HepG2 (cell line): ENCODE measurements around the gene SYNPR. TPM values are rescaled to one million over a fixed set of nuclear protein-coding genes. Genes with fewer than 3 reads are reported as not detected.

Experiments used
- ATAC-seq: fragments of 200-7000 bp; cut with Tn5 transposase; 3 replicates; pipeline ENCODE4 v1.9.1; 2020; ENCODE audit warnings: mild to moderate bottlenecking, moderate library complexity
- BruUV-seq: library from RNA; stranded (reverse); fragments of 400-500 nt; replicated peaks from 2 replicates; lab custom pipeline; 2021; lab: Mats Ljungman, UMichigan
- CTCF ChIA-PET: fragments of 300-600 bp; formaldehyde crosslinking; extraction: SDS; loops from one replicate; lab custom pipeline; 2021; ENCODE audit warnings: low total read pairs, inconsistent platforms, low intra/inter-chr PET ratio; lab: Yijun Ruan, JAX
- POLR2A ChIA-PET: fragments of 350-600 bp; sonication (Branson Sonifier 250); formaldehyde crosslinking; loops from one replicate; lab custom pipeline; 2020; ENCODE audit warnings: antibody characterized with exemption, inconsistent platforms; lab: Yijun Ruan, JAX
- DNase-seq: peaks from one replicate; pipeline ENCODE4 v3.0.0-alpha.2; 2015; ENCODE audit warnings: low spot score
- FAIRE-seq: peaks from 3 replicates; lab custom pipeline; 2011; peaks lifted over from hg19 to GRCh38; lab: Jason Lieb, UNC
- H2AFZ ChIP-seq: one replicate; pipeline ENCODE4 v1.6.1; 2011; ENCODE audit warnings: low read length, inconsistent platforms
- H3K27ac ChIP-seq: fragments of 300-600 bp; 3 replicates; pipeline ENCODE4 v1.8.0; 2011; ENCODE audit warnings: mixed run types, mild to moderate bottlenecking, mixed read lengths, low read length, inconsistent platforms; ENCODE audit not compliant: insufficient read depth; ENCODE audit errors: extremely low read length
- H3K27me3 ChIP-seq, 2 experiments: fragments of 200-600 bp in 1 of 2; 2 replicates in 1 of 2; 3 replicates in 1 of 2; pipeline versions ENCODE4 v1.6.0 to v1.8.0; 2011; ENCODE audit warnings: low read length in 2 of 2, mild to moderate bottlenecking in 2 of 2, moderate library complexity in 2 of 2, inconsistent platforms in 1 of 2; ENCODE audit not compliant: insufficient read depth in 2 of 2, control insufficient read depth in 1 of 2
- H3K36me3 ChIP-seq, 2 experiments: fragments of 200-600 bp in 1 of 2; replicated peaks in 1 of 2; 2 replicates in 1 of 2; 3 replicates in 1 of 2; pipeline versions ENCODE4 v1.5.1 to v1.8.0; 2011; ENCODE audit warnings: low read length in 2 of 2, inconsistent platforms in 1 of 2; ENCODE audit not compliant: insufficient read depth in 2 of 2, control insufficient read depth in 1 of 2
- H3K4me1 ChIP-seq: 2 replicates; pipeline ENCODE4 v1.5.1; 2012; ENCODE audit warnings: low read length, inconsistent platforms; ENCODE audit not compliant: insufficient read depth
- H3K4me2 ChIP-seq: 2 replicates; pipeline ENCODE4 v1.6.0; 2011; ENCODE audit warnings: low read depth, low read length, inconsistent platforms
- H3K4me3 ChIP-seq, 3 experiments: fragments of 200-600 bp in 1 of 3; sonication (generic), shearing (Covaris generic) in 1 of 3; replicated peaks in 1 of 3; 2 replicates each; pipeline ENCODE4 v1.5.1; 2011 to 2016; ENCODE audit warnings: low read length in 3 of 3, inconsistent platforms in 2 of 3, low read depth in 2 of 3, mild to moderate bottlenecking in 2 of 3, control low read depth in 1 of 3, mixed read lengths in 1 of 3; ENCODE audit not compliant: insufficient read depth in 1 of 3
- H3K79me2 ChIP-seq: one replicate; pipeline ENCODE4 v1.6.1; 2011; ENCODE audit warnings: low read length, inconsistent platforms; ENCODE audit not compliant: insufficient read depth
- H3K9ac ChIP-seq: 2 replicates; pipeline ENCODE4 v1.6.0; 2011; ENCODE audit warnings: mild to moderate bottlenecking, low read depth, low read length, inconsistent platforms; ENCODE audit not compliant: insufficient read depth
- H3K9me3 ChIP-seq: 2 replicates; pipeline ENCODE4 v1.5.1; 2012; ENCODE audit warnings: mild to moderate bottlenecking, low read length
- H4K20me1 ChIP-seq: 2 replicates; pipeline ENCODE4 v1.6.0; 2011; ENCODE audit warnings: inconsistent platforms, mild to moderate bottlenecking, low read length, moderate library complexity; ENCODE audit not compliant: insufficient read depth
- ATF7 ChIP-seq, 2 experiments: fragments of 450-650 bp in 1 of 2; sonication (generic) in 1 of 2; formaldehyde crosslinking in 1 of 2; IDR thresholded peaks; 2 replicates each; pipeline versions ENCODE4 v1.4.0 to v1.6.1; 2016 to 2020; ENCODE audit warnings: antibody characterized with exemption in 1 of 2, mild to moderate bottlenecking in 1 of 2, missing genetic modification reagents in 1 of 2
- MAFF ChIP-seq: IDR thresholded peaks from 2 replicates; pipeline ENCODE4 v1.6.1; 2011; ENCODE audit warnings: low read depth, low read length, improper control_type of control experiment
- MAFK ChIP-seq, 2 experiments: IDR thresholded peaks in 1 of 2; conservative IDR thresholded peaks in 1 of 2; 2 replicates each; pipeline ENCODE4 v1.6.1; 2011; ENCODE audit warnings: improper control_type of control experiment in 2 of 2, low read length in 2 of 2
- NFKBIZ ChIP-seq: IDR thresholded peaks from 2 replicates; pipeline ENCODE4 v1.6.1; 2018; ENCODE audit warnings: missing genetic modification reagents, missing compliant biosample characterization
- WIZ ChIP-seq: sonication (generic); formaldehyde crosslinking; IDR thresholded peaks from 2 replicates; pipeline ENCODE4 v1.5.1; 2020; ENCODE audit warnings: mild to moderate bottlenecking, missing genetic modification reagents
- ZNF292 ChIP-seq: sonication (generic); formaldehyde crosslinking; IDR thresholded peaks from 2 replicates; pipeline ENCODE4 v1.8.1; 2022; ENCODE audit warnings: mild to moderate bottlenecking, low read depth, missing genetic modification reagents, borderline replicate concordance
- ZNF562 ChIP-seq: sonication (generic); formaldehyde crosslinking; IDR thresholded peaks from 2 replicates; pipeline ENCODE4 v1.8.0; 2022; ENCODE audit warnings: missing genetic modification reagents, borderline replicate concordance
- ZNF83 ChIP-seq: sonication (generic); formaldehyde crosslinking; IDR thresholded peaks from 2 replicates; pipeline ENCODE4 v1.4.0; 2020; ENCODE audit warnings: missing genetic modification reagents, mild to moderate bottlenecking, borderline replicate concordance
- WGBS: methylation state at CpG from one replicate; pipeline ENCODE4 v1.1.6; 2017; ENCODE audit warnings: low lambda C conversion rate; 5-methylcytosine and 5-hydroxymethylcytosine counted together
- in situ Hi-C: cut with HindIII; loops from 2 replicates; pipeline ENCODE4 v1.10.0; 2017; ENCODE audit warnings: low pct_unique_long_range_greater_than_20kb; ENCODE audit not compliant: extremely low pct_ligation_motif_present
- intact Hi-C: fragments of 100-400 bp; cut with micrococcal nuclease; formaldehyde crosslinking; loops from one replicate; pipeline ENCODE4 v1.10.0; 2022; ENCODE audit not compliant: unreplicated experiment
- polyA plus RNA-seq, 8 experiments: library from polyadenylated mRNA; depleted of rRNA in 3 of 8; stranded (reverse) in 7 of 8; unstranded in 1 of 8; fragments of >200 nt; fragmentation: Illumina TruSeq in 4 of 8; extraction: Trizol in 4 of 8; gene quantifications; 2 replicates each; pipeline versions ENCODE4 v1.2.1 to v1.2.3, GENCODE V29; 2011 to 2016; ENCODE audit warnings: low read depth in 4 of 8, missing spikeins in 1 of 8, mixed read lengths in 1 of 8; ENCODE audit not compliant: insufficient read depth in 1 of 8
- total RNA-seq, 5 experiments: library from RNA; depleted of rRNA; stranded (reverse); fragments of >200 nt; fragmentation: Illumina TruSeq; extraction: Trizol; gene quantifications; 2 replicates each; pipeline ENCODE4 v1.2.3, GENCODE V29; 2016; ENCODE audit warnings: low read depth in 1 of 5
- TF ChIP-seq, protein P1 (sequence below): sonication (generic); formaldehyde crosslinking; IDR thresholded peaks from 2 replicates; pipeline ENCODE4 v1.8.0; 2022; ENCODE audit warnings: missing genetic modification reagents, mild to moderate bottlenecking, inconsistent platforms, borderline replicate concordance
- TF ChIP-seq, protein P2 (sequence below): sonication (generic); formaldehyde crosslinking; IDR thresholded peaks from 2 replicates; pipeline ENCODE4 v1.5.0; 2020; ENCODE audit warnings: missing genetic modification reagents

SYNPR gene
- total and polyA plus RNA-seq, 2 of the 13 experiments (the other 11 are each of a cell fraction or from before 2014, with no cell fraction given), result 0.04 TPM; not detected in 1

DNA sequence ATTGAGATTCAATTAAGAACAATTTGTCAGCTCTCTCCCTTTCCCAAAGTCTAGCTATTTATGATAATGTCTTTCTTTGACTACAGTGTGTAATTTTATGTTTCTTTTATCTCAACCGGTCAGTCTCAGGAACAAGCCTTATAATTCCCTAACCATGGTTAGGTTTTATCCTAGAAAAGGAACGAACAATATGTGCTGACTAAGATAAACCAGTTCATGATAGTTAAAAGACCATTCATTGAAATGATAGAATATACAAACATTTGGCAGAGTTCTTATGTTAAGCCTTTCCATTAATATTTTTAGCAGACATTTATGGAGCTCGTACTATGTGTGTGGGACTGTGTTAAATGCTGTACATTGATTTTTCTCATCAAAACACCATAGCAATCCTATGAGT is 106.3 kb downstream of the SYNPR start:
- Histone ChIP-seq H3K27me3 (no peaks in the 10 kb centered on the region; a peak in 1 of 5 replicates), H4K20me1 (no peaks in the 10 kb centered on the region), H3K9ac (no peak overlapping the region), H3K9me3 (no peaks in the 10 kb centered on the region), H3K4me1 (no peaks in the 10 kb centered on the region), H3K4me2 (no peak overlapping the region), H3K4me3 (no peak overlapping the region), H2AFZ (no peak overlapping the region), H3K79me2 (no peaks in the 10 kb centered on the region), H3K36me3 (no peaks in the 10 kb centered on the region), H3K27ac (no peak overlapping the region)
- CTCF ChIA-PET, result no interaction called here
- intact Hi-C loops, result no loop called here
- POLR2A ChIA-PET, result no interaction called here
- in situ Hi-C loops, result no loop called here
- 18% methylated on average over 3 of the region's 3 CpGs for WGBS
- no peak for ATAC-seq
- FAIRE-seq, result no peak
- DNase-seq, result no peak
- no TSS peak for BruUV-seq
- TF ChIP-seq ZNF292 (CRISPR knock-in tag) (no peak), ATF7 (IDR thresholded peaks at IDR 0.05) (no peak), ATF7 (CRISPR knock-in tag; IDR thresholded peaks at IDR 0.05) (no peak), MAFF (peak; percentile 79), ZNF83 (no peak), MAFK (conservative IDR thresholded peaks at IDR 0.05 in 1 of 2, IDR thresholded peaks at IDR 0.05 in 1 of 2; ENCODE audit: low read length in 2 of 2) (peak; percentile 74 to 87), ZNF562 (no peak), WIZ (CRISPR knock-in tag) (no peak), NFKBIZ (no peak)
- TF ChIP-seq, protein P1, sequence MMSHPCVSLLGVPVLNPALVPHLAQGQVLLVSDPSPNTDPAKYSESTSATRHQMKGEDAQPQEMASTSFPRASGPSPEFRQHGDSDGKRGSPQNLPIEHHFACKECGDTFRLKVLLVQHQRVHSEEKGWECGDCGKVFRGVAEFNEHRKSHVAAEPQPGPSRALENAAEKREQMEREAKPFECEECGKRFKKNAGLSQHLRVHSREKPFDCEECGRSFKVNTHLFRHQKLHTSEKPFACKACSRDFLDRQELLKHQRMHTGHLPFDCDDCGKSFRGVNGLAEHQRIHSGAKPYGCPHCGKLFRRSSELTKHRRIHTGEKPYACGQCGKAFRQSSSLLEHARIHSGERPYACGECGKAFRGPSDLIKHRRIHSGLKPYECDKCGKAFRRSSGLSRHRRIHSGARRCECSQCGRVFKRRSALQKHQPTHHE (CRISPR knock-in tag), result no peak
- TF ChIP-seq, protein P2, sequence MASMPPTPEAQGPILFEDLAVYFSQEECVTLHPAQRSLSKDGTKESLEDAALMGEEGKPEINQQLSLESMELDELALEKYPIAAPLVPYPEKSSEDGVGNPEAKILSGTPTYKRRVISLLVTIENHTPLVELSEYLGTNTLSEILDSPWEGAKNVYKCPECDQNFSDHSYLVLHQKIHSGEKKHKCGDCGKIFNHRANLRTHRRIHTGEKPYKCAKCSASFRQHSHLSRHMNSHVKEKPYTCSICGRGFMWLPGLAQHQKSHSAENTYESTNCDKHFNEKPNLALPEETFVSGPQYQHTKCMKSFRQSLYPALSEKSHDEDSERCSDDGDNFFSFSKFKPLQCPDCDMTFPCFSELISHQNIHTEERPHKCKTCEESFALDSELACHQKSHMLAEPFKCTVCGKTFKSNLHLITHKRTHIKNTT, result no peak
- TF ChIP-seq, all 625 proteins: peak for 2
